Epithelial cell of proximal tubule (primary cell): ENCODE measurements around the gene MEGF10. TPM values are rescaled to one million over a fixed set of nuclear protein-coding genes. Genes with fewer than 3 reads are reported as not detected.
"Not testable (repeated sequence)": the region's sequence is repeated elsewhere in the genome, so short reads cannot be mapped to it uniquely, and the experiment has no call there.

ENCODE experiments used
- DNase-seq: peaks from one replicate; pipeline ENCODE4 v3.0.0-alpha.2; 2011; ENCODE audit warnings: low read depth
- H3K4me3 ChIP-seq: 2 replicates; pipeline ENCODE4 v1.5.1; 2011; ENCODE audit warnings: low read depth, mild to moderate bottlenecking, low read length
- total RNA-seq: library from RNA; depleted of rRNA; stranded (reverse); fragments of >200 nt; gene quantifications from 2 replicates; pipeline ENCODE4 v1.2.3, GENCODE V29; 2015
- TF ChIP-seq, protein P1 (sequence below): conservative IDR thresholded peaks from 2 replicates; pipeline ENCODE4 v1.5.1; 2012; ENCODE audit warnings: low read depth, mild to moderate bottlenecking, low read length

Gene MEGF10
- total RNA-seq, 1 donor from 2014 or later, result 0.52 TPM

GRCh38 chr5:127299678-127300077 lies 9.1 kb downstream of the MEGF10 start:
- TF ChIP-seq, protein P1, sequence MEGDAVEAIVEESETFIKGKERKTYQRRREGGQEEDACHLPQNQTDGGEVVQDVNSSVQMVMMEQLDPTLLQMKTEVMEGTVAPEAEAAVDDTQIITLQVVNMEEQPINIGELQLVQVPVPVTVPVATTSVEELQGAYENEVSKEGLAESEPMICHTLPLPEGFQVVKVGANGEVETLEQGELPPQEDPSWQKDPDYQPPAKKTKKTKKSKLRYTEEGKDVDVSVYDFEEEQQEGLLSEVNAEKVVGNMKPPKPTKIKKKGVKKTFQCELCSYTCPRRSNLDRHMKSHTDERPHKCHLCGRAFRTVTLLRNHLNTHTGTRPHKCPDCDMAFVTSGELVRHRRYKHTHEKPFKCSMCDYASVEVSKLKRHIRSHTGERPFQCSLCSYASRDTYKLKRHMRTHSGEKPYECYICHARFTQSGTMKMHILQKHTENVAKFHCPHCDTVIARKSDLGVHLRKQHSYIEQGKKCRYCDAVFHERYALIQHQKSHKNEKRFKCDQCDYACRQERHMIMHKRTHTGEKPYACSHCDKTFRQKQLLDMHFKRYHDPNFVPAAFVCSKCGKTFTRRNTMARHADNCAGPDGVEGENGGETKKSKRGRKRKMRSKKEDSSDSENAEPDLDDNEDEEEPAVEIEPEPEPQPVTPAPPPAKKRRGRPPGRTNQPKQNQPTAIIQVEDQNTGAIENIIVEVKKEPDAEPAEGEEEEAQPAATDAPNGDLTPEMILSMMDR, result peak; percentile 20
- no peak overlapping the region for H3K4me3 ChIP-seq
- no peak for DNase-seq

GRCh38 chr5:127302509-127302908 lies 11.9 kb downstream of the MEGF10 start:
- DNase-seq, result no peak
- TF ChIP-seq, protein P1, result no peak
- no peak overlapping the region for H3K4me3 ChIP-seq

- TF ChIP-seq, protein P1, result no peak
- DNase-seq, result no peak
Observed at GRCh38 chr5:127303404-127303803, 12.8 kb downstream of the MEGF10 start.

GRCh38 chr5:127305493-127305892 lies 14.9 kb downstream of the MEGF10 start:
- DNase-seq, result no peak
- TF ChIP-seq, protein P1, result no peak
- no peak overlapping the region for H3K4me3 ChIP-seq

More at GRCh38 chr5:127303404-127303803, 12.8 kb downstream of the MEGF10 start:
- no peak overlapping the region for H3K4me3 ChIP-seq

DNA sequence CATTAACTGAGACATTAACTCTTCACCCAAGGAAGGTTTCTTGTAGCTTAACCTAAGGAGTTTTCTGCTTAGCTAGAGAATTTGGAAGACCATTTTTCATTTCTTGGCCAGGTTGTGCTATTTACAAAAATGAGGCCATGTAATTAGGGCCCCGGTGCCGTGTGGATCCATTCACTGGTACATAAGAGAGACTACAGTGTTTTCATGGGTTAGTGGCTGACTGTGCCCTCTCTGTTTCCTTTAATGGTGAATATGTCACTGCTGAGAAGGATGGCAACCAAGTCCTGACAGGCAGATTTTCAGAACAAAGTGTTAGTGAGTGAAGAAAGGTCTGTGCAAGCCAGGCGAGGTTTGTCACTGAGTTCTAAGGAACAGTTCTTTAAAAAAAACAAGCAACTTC lies 15.4 kb downstream of the MEGF10 start:
- H3K4me3 ChIP-seq, result no peak overlapping the region
- TF ChIP-seq, protein P1, result no peak
- no peak for DNase-seq

- no peak overlapping the region for H3K4me3 ChIP-seq
- DNase-seq, result no peak
- TF ChIP-seq, protein P1, result no peak
Observed at GRCh38 chr5:127306647-127307046, 16.1 kb downstream of the MEGF10 start.

DNA sequence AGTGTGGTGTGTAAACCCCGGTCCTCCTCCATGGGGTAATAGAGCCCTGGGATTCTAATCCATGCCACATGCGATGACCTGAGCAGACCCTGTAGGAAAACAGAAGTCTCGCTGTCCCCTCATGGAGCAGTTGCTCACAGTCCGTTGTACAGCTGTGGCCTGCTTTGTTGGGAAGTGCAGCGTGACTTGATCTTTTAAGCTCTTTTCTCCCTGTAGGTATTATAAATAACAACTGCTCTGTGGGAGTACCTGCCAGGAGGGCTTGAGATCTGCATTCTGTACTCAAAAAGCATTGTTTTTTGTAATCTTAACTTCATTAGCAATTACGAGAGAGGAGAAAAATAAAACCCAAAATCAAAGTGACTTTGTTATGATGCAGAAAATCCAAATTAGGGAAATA lies 17.3 kb downstream of the MEGF10 start:
- TF ChIP-seq, protein P1, result no peak
- no peak overlapping the region for H3K4me3 ChIP-seq
- no peak for DNase-seq

DNA sequence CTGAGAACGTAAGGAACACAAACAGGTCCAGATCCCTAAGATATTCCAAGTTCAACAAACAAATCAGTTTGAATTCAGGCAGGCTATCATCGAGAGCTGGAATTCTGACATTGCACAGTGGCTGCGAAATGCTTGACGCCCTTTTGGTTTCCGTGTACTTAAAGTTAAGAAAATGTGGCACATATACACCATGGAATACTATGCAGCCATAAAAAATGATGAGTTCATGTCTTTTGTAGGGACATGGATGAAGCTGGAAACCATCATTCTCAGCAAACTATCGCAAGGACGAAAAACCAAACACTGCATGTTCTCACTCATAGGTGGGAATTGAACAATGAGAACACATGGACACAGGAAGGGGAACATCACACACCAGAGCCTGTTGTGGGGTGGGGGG lies 17.7 kb downstream of the MEGF10 start:
- not testable (repeated sequence) for H3K4me3 ChIP-seq, DNase-seq
